NCI-H524 (cell line): Measurements from ENCODE around the gene FAM222A.

Experiments
- DNase-seq, 2 experiments: peaks; one replicate each; lab custom pipeline; 2025; lab: John Stamatoyannopoulos, UW

Gene FAM222A

DNA sequence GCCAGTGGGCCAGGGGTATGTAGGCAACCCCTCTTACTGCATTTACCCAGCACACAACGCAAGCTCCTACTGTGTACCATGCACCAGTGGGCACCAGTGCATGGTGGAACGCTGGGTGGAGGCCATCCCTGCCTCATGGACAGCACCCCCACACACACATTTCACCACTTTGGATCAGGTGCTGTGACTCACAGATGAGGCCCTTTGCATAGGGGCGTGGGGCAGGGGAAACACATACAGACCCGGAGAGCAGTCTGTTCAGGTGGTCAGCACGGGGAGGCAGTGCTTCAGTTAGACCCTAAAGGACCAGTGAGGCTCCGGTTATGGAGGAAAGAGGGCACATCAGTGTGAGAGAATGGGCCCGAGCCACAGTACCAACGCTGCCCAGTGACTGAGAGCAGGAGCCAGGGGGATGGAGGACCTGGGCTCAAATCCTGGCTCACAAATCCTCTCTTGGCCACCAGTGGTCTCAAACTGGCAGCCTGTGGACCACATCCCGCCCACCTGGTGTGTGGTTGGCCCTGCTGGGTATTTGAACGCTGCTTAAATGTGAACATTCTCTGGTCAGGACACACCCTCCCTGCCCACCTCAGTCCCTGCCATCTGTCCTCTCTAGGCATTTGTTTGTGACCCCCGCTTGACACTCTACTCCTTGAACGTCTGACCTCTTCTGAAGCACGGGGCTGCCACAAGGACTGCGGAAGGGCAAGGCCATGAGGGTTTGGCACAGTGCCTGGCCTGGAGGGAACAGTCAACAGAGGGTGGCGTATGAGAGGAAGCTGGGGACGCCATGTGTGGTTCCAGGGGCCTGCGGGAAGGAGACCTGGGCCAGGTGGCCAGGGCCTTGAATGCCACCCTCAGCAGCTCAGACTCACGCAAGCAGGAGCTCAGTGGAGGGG is 46.7 kb downstream of the FAM222A start:
- peak; percentile 40 to 66 for DNase-seq

DNA sequence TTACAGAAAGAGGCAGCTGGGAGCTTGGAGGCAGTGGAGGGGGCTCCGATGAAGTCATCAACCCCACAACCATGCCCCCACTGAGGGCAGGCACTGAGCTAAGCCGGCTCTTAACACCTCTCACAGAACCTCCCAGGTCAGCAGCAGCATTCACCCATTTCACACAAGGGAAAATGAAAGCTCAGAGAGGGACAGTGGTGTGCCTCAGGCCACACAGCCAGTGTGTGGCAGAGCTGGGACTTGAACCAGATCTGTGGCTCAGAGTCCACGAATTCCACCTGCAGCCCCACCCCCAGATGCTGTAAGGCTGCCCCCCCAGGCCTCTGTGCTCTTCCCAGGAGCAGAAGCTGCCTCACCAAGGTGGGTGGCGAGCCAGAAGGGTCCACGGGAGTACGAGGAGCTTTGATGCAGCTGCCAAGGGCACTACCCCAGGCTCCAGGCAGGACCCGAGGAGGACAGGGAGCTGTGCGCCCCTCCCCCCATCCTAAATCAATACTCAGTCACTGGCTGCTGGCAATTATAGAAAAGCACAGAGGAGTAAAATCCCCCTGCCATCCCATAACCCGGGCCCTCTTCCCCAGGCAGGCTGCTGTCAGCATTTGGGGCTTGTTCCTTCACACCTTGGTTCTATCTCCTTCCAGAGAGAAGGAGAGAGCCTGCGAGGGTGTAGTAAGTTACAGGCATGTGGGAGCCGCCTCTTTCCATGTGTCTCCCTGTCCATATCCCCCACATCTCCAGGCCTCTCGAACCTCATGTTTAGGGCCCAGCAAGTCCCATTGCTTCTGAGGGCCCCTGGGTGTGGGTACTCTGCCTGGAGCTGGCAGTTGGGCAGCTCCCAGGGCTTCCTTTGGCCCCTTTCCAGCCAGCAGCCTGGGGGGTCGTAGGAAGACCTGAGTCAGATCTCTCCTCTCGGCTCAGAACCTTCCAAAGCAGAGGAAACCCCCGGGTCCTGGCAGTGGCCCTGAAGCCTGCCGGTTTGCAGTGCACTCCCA is 47.6 kb downstream of the FAM222A start:
- no peak for DNase-seq

DNA sequence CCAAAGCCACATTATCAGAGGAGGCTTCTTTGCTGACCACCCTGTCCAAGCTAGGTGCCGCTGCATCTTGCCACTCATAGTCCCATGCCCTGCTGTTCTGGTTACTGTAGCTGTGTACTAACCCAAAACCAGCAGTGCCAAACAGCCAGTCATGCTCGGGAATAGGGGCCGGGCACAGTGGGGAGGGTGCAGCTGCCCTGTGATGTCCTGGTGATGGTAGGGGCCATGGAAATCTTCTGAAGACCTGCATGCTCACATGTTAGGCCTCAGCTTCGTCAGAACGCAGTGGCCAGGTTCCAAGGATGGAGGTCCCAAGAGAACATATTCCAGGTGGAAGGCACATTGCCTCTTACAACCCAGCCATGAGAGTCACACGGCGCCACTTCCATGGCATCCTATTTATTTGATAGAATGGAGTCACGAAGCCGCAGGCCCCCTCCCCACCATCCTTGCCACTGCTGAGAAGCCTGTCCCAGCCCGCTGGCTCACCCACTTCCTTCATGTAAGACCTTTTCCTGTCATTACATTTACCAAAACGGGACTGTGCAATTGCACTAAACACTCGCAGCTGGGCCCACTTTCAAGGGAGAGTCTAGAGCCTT is 48.5 kb downstream of the FAM222A start:
- no peak for DNase-seq

DNA sequence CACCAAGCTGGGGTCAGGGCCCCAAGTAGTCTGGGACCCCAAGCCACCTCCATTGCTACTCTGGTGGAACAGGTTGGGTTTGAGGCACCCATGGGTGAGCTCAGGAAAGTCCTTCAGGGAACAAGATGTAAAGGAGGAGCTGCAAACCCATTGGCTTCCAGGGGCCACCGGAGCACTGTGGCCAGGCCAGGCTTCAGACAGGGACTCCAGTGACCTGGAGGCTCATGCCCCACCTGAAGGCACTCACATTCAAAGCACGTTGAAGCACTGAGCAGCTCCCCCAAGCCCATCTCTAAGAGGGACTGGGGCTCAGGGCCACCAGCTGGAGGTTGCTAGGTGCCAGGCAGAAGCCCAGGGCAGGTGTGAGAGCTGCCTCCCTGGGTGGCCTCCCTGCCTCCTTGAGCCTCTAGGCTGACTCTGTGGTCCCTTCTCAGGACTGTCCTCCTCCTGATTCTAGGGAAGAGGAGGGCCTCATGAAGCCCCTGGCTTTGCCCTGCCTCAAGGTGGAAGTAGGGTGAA is 49.1 kb downstream of the FAM222A start:
- no peak for DNase-seq

DNA sequence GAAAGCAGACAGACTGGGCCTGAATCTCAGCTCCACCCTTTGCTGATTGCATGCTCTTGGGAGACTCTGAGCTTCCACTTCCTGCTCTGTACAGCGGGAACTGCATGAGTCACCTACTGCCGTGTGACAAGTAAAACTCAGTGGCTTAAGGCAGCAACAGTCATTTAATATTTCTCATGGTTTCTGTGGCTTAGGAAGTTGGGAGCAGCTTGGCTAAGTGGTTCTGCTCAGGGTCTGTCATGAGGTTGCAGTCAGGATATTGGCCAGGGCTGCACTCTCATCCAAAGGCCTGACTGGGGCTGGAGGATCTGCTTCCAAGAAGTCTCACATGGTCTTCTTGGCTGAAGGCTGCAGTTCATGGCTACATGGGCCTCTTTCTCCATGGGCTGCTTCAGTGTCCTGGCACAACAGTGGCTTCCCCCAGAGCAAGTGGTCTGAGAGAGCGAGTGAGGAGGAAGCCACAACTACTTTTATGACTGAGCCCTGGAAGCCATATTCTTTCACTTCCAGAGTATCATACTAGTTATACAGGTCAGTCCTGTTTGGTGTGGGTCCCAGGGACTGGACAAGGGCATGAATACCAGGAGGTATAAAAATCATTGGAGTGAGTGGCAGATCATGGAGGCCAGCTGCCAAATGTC is 49.7 kb downstream of the FAM222A start:
- DNase-seq, result no peak

DNA sequence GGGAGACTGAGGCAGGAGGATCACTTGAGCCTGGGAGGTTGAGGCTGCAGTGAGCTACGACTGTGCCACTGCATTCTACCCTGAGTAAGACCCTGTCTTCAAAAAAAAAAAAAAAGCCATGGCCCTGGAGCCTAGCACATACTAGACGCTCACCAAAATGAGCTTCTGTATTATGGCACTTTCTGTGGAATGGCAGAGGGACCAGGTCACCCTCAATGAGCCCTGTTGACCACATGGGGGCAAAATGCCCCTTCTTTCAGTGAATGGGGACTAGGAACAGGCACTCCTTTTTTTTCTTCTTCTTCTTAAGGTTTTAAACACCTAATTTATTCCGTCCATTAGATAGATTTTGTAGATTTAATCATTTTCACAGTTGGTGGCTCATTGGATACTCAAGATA is 50.5 kb downstream of the FAM222A start:
- DNase-seq, result peak in 1 of 2 experiments; percentile 15

DNA sequence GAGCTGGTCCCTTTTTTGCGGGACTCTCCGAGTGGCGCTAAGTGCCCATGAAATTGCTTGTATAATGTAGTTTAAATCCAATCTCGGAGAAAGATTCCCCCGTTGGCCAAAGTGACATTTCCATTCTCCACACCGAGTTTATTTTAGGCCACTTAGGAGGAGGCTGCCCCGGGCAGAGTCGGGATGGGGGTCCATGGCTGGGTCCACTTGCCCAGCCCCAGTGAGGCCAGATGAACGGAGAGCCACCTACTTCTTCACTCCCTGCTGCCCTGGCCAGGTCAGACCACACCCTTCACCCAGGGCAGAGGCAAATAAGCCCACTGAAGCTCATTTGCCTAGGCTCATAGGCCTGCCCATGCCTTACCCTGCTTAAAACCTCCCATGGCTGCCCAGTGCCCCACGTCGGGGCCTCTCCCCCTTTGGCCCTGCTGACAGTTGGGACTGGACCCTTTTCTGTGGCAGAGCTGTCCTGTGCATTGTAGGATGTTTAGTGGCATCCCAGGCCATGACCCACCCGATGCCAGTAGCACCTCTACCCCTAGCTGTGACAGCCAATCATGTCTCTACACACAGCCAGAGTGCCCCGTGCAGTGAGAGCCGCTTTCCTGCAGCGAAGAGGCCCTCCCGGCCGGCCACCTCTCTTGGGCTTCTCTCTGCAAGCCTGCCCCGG is 51.3 kb downstream of the FAM222A start:
- DNase-seq, result no peak

DNA sequence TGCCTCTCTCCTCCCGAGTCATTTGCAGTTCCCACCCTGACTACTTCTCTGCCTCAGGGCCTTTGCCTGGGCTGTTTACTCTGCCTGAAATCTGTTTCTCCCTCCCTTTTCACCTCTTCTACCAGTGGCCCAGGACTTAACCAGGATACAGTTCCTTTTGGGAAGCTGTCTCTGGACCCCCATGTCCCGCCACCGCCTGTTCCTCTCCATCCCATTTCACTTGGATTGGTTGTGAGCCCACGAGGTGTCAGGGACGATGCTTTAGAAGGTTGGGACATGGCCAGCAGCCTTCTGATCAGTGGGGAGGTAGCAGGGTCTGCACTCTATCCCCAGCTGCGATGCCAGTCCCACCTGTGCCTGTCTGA is 51.8 kb downstream of the FAM222A start:
- DNase-seq, result no peak

DNA sequence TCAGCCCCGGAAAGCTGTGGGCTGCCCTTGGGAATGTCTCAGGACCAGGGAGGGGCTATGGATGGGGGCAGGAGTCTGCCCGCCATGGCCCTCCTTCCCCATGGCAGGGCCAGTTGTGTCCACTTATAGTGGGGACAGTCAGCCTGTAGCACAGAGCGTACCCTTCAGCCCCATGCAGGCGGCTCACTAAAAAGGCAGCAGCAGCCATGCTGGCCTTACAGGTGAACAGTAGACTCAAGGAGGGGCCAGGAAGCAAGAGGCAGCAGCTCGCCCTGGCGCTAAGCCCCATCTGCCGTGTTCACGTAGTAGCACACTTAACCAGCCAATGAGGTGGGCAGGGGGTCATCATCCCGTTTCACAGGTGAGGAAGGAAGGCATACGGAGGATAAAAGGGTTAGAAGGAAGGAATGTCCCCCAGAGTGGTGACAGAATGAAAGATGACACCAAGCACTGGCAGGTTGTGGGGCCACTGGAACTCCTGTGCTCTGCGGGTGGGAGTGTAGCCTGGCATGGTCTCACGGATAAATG is 52.7 kb downstream of the FAM222A start:
- DNase-seq, result peak in 1 of 2 experiments; percentile 56

DNA sequence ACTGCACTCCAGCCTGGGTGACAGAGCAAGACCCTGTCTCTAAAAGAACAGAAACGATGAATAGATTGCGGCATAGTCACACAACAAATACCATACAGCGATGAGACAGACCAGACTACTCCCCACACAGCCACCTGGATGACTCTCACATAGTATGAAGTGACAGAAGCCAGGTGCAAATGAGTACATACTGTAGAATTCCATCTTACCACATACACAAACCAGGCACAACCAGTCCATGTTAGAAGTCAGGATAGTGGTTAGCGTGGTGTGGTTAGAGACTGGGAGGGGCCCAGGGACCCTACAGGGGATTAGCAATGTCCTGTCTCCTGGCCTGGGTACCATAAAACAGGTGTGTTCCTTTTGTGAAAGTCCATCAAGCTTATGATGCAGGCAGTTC is 53.8 kb downstream of the FAM222A start:
- DNase-seq, result no peak

DNA sequence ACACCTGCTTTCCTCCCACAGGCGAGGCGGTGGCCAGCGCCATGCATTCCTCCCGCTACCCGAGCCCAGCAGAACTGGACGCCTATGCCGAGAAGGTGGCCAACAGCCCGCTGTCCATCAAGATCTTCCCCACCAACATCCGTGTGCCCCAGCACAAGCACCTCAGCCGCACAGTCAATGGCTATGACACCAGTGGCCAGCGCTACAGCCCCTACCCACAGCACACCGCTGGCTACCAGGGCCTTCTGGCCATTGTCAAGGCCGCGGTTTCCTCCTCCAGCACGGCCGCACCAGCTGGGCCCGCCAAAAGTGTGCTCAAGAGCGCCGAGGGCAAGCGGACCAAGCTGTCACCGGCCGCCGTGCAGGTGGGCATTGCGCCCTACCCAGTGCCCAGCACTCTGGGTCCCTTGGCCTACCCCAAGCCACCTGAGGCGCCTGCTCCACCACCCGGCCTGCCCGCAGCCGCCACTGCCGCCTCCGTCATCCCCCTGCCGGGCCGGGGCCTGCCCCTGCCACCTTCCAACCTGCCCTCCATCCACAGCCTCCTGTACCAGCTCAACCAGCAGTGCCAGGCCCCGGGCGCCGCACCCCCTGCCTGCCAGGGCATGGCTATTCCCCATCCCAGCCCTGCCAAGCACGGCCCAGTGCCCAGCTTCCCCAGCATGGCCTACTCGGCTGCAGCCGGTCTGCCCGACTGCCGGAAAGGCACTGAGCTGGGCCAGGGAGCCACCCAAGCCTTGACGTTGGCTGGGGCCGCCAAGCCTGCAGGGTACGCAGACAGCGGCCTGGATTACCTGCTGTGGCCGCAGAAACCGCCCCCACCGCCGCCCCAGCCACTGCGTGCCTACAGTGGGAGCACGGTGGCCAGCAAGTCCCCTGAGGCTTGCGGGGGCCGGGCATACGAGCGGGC is 54.6 kb downstream of the FAM222A start:
- no peak for DNase-seq

DNA sequence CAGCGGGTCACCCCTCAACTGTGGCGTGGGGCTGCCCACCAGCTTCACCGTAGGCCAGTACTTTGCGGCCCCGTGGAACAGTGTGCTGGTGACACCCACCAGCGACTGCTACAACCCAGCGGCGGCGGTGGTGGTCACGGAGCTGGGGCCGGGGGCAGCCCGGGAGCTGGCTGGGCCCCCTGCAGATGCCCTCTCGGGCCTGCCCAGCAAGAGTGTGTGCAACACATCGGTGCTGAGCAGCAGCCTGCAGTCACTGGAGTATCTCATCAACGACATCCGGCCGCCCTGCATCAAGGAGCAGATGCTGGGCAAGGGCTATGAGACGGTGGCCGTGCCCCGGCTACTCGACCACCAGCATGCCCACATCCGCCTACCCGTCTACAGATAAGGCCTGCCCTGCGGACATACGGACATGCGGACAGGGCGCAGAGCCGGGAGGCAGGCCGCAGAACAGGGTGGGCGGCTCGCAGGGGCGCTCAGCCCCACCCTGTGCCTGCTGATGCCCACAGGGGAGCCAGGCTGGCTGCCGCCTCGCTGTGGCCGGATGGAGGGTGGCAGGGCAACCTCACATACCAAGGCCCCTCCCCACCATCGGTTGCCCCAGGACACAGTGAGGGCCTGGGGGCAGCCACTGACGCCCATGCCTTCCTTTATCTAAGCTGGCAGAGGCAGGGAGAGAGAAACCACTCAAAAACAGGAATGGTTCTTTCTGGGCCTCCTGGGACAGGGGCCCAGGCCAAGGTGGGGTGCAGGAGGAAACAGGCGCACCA is 55.5 kb downstream of the FAM222A start:
- DNase-seq, result no peak

DNA sequence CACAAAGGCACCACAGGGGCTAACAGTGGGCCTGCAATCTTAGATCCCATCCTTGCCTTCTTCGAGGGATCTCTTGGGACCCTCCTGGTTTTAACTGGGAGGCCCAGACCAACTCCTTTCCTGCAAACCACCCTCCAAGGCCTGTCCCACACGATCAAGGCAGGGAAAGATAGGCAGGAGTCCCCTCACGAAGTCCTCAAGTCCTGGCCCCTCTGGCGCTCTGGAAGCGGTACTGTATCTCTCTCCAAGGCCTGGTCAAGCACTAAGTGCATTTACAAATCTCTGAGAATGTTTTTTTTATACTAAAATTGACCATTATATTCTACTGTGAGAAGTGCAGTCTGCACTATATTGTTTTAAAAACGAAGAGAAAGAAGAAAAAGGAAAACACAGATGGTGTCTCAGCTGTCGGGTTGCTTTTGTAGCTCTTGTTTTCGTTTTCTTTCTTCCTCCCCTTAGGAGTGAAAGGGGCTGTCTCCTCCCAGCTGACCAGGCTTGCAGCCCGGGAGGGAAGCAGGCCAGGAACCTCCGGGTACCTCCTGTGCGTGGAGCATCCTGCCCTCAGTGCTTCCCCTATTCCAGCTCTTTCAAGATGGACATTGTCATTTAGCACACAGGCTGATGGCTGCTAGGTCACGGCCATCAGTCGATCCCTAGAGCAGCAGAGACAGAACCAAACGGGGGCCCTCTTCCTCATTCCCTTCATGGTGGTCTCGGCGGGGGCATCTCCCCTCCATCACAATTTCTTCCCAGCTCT is 56.7 kb downstream of the FAM222A start:
- DNase-seq, result no peak

DNA sequence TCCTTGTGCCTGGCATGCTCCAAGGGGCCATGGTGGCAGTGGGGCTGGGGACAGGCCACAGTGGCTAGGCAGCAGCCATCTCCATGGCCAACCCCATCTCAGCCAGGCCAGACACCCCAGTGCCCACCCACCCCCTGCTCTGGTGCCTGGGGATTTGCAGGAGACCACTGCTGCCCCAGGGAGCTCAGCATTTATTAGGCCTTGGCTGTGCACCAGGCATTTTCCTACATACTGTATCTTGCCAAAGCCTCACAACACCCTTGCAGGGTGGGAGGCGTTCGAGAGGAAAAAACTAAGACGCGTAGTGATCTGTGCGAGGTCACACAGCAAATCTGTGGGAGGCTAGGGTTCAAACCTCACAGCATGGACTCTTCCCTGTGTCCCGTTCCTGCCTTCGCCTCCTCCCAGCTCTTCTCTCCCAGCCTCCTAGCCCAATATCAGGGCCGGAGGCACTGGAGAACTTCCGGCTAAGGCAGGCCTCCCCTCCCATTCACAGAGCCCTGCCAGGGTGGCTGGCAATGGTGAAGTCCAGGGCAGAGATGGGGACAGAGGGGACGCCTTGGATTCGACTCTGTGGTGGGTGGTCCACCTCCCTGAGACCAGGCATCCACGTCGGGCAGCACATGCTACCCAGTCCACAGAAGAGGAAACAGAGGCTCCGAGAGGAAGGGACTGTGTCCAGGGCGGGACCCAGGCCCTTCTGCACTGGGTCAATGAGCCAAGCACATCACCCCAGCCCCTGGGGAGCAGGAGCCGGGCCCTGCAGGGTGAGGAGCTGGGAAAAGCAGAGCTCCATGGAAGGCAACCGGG is 57.4 kb downstream of the FAM222A start:
- no peak for DNase-seq

DNA sequence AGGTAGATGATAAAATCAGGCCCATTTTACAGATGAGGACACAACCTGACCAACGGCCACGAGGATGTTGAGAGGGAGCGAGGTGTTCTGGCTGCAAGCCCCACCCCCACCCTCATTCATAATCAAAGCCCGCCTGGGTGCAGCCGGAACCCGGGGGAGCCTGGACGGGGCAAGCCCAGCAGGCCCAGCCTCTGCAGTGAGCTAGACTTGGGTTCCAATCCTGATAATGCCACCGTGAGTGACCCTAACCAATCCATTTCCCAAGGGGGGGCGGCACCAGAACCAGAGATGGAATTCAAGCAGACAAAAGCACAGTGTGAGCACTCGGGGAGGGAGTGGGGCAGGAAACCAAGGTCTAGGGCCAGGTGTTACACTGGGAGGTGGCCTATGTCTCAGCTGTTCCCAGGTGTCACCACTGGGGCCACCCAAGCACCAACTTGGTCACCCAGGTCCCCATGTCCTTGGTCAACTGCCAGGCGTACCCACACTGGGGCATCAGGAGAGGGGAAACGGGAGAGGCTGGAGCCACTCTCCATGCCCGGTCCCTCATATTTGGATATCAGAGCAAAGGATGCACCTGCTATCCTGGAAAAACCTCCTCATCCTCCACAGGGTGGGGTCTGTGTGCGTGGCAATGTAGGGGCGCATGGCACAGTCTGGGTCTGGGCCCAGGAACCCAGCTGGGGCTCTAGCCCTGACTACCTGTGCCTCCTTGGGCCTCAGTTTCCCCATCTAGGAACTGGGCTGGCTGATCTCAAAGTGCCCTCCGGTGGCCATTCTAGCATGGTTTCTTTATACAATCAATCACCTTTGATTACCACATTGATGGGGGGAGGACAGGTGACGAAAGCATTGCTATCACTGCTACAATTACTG is 58.4 kb downstream of the FAM222A start:
- DNase-seq, result no peak

DNA sequence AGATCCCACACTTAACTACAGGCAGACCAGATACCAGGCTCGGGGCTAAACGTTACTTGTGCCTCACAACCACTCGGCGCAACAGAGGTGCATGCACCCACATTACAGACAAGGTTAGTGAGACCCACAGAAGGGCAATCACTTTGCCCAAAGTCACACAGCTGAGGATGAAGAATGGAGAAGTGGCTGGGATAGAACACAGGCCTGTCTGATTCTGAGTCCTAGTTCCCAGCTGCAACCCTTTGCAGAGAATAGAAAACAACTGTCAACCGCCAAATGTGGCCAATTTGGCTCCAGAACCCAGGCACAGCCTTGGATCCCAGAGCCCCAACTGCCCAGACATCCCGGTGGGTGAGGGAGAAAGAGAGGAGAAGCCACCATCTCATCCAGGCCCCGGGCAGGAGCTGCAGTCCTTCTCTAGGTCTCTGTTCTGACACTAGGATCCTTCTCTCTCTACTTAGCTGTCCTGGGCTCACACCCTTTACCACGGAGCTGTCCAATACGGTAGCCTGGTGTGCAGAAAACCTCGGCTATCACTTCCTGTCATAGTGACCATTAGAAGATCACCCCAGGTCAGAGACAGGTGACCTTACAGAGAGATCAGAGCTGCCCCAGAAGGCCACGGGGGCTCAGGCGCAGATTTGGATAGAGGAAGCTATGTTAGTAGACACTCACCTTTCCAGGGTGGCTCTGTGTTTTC is 59.1 kb downstream of the FAM222A start:
- DNase-seq, result no peak
